ENCODE results near the gene GALNTL6. TPM values are rescaled to one million over a fixed set of nuclear protein-coding genes. Genes with fewer than 3 reads are reported as not detected.

The GALNTL6 gene
- total RNA-seq, 4 donors from 2014 or later: 0.30 to 1.3 (median 0.60) TPM

GRCh38 chr4:172543249-172543648 is 730.0 kb downstream of the GALNTL6 start:
- intact Hi-C loops (cut with DNase I; ENCODE audit: low total_unique reads): no loop called here
- TF ChIP-seq POLR2A (IDR thresholded peaks at IDR 0.05): no peak
- TF ChIP-seq, protein P1, sequence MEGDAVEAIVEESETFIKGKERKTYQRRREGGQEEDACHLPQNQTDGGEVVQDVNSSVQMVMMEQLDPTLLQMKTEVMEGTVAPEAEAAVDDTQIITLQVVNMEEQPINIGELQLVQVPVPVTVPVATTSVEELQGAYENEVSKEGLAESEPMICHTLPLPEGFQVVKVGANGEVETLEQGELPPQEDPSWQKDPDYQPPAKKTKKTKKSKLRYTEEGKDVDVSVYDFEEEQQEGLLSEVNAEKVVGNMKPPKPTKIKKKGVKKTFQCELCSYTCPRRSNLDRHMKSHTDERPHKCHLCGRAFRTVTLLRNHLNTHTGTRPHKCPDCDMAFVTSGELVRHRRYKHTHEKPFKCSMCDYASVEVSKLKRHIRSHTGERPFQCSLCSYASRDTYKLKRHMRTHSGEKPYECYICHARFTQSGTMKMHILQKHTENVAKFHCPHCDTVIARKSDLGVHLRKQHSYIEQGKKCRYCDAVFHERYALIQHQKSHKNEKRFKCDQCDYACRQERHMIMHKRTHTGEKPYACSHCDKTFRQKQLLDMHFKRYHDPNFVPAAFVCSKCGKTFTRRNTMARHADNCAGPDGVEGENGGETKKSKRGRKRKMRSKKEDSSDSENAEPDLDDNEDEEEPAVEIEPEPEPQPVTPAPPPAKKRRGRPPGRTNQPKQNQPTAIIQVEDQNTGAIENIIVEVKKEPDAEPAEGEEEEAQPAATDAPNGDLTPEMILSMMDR (IDR thresholded peaks at IDR 0.05): no peak
- WGBS, 2 donors: 78 to 80% methylated on average over 4 of the region's 4 CpGs

GRCh38 chr4:172546782-172547181 is 733.6 kb downstream of the GALNTL6 start:
- no peak for DNase-seq (ENCODE audit: low spot score in 2 of 2)
- intact Hi-C loops (cut with DNase I; ENCODE audit: low total_unique reads): no loop called here
- no peak overlapping the region for H3K4me3 ChIP-seq (ENCODE audit: low read depth, poor library complexity, severe bottlenecking)
- TF ChIP-seq, protein P1 (IDR thresholded peaks at IDR 0.05): no peak
- 71 to 78% methylated on average over 7 of the region's 7 CpGs for WGBS, 2 donors

More at GRCh38 chr4:172543249-172543648, 730.0 kb downstream of the GALNTL6 start:
- H3K4me3 ChIP-seq (ENCODE audit: low read depth, poor library complexity, severe bottlenecking): no peak overlapping the region
- DNase-seq (ENCODE audit: low spot score in 2 of 2): no peak

GRCh38 chr4:172547724-172548123 is 734.5 kb downstream of the GALNTL6 start:
- 88% methylated on average over 3 of the region's 3 CpGs for WGBS, 2 donors
- DNase-seq (ENCODE audit: low spot score in 2 of 2): no peak
- intact Hi-C loops (cut with DNase I; ENCODE audit: low total_unique reads): no loop called here
- TF ChIP-seq, protein P1 (IDR thresholded peaks at IDR 0.05): no peak
- TF ChIP-seq POLR2A (IDR thresholded peaks at IDR 0.05): no peak
- H3K4me3 ChIP-seq (ENCODE audit: low read depth, poor library complexity, severe bottlenecking): no peak overlapping the region

GRCh38 chr4:172553216-172553615 is 740.0 kb downstream of the GALNTL6 start:
- H3K4me3 ChIP-seq (ENCODE audit: low read depth, poor library complexity, severe bottlenecking): no peak overlapping the region
- TF ChIP-seq, protein P1 (IDR thresholded peaks at IDR 0.05): no peak
- no peak for TF ChIP-seq POLR2A (IDR thresholded peaks at IDR 0.05)
- 84 to 85% methylated on average over 1 of the region's 1 CpG for WGBS, 2 donors
- intact Hi-C loops (cut with DNase I; ENCODE audit: low total_unique reads): no loop called here
- no peak for DNase-seq (ENCODE audit: low spot score in 2 of 2)

- no peak for DNase-seq (ENCODE audit: low spot score in 2 of 2)
- H3K4me3 ChIP-seq (ENCODE audit: low read depth, poor library complexity, severe bottlenecking): no peak overlapping the region
- intact Hi-C loops (cut with DNase I; ENCODE audit: low total_unique reads): no loop called here
- 97 to 98% methylated on average over 4 of the region's 4 CpGs for WGBS, 2 donors
- TF ChIP-seq, protein P1 (IDR thresholded peaks at IDR 0.05): no peak
- TF ChIP-seq POLR2A (IDR thresholded peaks at IDR 0.05): no peak
Observed at GRCh38 chr4:172554588-172554987, 741.4 kb downstream of the GALNTL6 start.

DNA sequence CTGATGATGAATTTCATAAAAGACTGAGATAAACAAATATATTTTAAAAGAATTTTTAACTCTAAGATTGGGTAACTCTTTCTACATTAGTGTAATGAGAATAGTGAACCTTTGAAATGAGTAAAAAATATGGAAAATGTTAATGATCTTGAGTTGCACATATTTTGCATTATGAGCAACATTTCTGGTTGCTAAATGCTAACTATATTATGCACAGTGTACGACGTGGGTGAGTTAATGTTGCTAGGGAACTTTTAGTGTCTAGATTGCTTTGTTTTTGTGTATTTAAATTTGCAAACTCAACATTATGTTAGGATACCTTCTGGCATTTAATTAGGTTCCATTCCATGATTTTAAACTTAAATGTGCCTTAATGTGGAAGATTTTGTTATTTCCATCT is 742.5 kb downstream of the GALNTL6 start:
- TF ChIP-seq, protein P1 (IDR thresholded peaks at IDR 0.05): no peak
- TF ChIP-seq POLR2A (IDR thresholded peaks at IDR 0.05): no peak
- H3K4me3 ChIP-seq (ENCODE audit: low read depth, poor library complexity, severe bottlenecking): no peak overlapping the region
- no peak for DNase-seq (ENCODE audit: low spot score in 2 of 2)
- WGBS, 2 donors: 78 to 82% methylated on average over 2 of the region's 2 CpGs
- intact Hi-C loops (cut with DNase I; ENCODE audit: low total_unique reads): no loop called here

Data from lower leg skin (tissue), 4 donors.